HG02852 (cell line): ENCODE results near the gene ARHGAP29.

Experiments
- ATAC-seq: cut with Tn5 transposase; IDR thresholded peaks from one replicate; pipeline ENCODE4 v1.9.1; 2021; ENCODE audit warnings: mild to moderate bottlenecking, moderate library complexity; ENCODE audit not compliant: unreplicated experiment

Gene ARHGAP29

DNA sequence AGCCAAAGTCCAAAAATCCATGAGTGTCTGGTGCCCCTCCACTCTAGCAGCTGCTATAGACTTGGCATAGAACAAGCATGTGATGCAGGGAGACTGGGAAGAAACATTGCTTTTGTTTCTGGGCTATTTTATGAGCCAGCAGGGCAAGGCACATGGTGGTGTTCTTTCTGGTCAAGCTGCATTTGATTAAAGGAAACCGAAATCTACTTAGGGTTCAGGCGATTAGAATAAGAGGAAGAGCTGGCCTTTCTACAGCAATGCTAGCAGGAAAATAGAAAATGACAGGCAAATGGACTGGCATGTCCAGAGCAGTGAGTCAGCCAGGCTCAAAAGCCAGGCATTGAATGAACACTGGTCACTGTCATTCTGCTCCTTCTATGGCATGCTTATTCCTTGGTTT lies 28.5 kb upstream of the ARHGAP29 start:
- no peak for ATAC-seq

GRCh38 chr1:94265011-94265422 lies 27.6 kb upstream of the ARHGAP29 start:
- ATAC-seq, result no peak

GRCh38 chr1:94260635-94261387 lies 23.4 kb upstream of the ARHGAP29 start:
- no peak for ATAC-seq

DNA sequence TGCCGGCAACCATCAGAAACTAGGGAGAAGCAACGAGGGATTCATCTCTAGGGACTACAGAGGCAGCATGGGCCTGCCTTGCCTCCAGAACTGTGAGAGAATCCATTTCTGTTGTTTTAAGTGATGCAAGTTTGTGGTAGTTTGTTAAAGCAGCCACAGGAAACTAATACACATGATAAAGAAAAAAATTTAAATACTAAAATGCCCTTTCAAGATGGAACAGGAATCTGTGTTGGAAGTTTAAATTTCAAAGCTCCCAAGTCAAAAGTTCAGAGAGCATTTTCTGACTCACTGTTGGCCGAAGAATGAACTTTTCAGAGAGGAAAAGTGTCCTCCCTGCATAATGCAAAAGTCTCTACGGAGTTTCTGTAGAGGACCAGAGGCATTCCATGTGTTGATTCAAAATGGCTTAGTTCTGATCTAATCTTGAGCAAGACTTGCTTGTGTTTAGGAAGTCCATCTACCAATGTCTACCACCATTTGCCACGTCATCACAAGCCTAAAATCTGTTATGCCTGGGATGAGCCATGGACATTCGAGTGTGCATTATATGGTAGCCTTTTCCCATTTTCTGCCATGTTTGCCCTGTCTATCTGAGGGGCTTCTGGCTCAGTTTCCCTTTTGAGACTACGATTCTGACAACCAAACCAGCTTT lies 22.4 kb upstream of the ARHGAP29 start:
- ATAC-seq, result no peak

- ATAC-seq, result no peak
Measured at GRCh38 chr1:94258873-94259331, 21.5 kb upstream of the ARHGAP29 start.

DNA sequence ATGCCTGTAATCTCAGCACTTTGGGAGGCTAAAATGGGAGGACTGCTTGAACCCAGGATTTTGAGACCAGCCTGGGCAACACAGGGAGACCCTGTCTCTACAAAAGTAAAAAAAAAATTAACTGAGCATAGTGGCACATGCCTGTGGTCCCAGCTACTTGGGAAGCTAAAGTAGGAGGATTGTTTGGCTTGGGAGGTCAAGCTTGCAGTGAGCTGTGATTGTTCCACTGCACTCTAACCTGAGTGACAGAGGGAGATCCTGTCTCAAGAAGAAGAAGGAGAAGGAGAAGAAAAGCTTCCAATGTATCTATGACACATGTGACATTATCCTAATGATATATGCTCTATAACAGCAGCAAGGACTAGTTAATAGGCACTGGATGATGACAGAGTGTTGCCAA lies 20.1 kb upstream of the ARHGAP29 start:
- no peak for ATAC-seq

DNA sequence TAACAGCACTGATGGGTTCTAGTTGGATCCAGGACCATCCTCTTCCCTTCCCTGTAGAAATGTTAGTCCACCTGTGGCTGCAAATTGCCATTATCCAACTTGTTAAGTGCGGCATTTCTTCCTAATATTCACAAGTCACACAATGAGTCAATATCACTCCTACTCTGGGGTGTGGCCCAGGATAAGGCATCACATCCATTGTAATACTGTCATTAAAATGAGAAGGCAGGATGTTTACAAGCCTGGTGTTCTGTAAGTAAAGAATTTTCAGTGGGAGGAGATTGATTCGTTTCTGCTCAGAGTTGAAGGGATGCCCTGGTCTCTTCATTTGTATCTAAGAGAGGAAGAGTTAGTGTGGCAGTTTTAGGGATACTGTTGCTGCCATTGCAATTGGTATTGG lies 18.1 kb upstream of the ARHGAP29 start:
- ATAC-seq, result no peak

DNA sequence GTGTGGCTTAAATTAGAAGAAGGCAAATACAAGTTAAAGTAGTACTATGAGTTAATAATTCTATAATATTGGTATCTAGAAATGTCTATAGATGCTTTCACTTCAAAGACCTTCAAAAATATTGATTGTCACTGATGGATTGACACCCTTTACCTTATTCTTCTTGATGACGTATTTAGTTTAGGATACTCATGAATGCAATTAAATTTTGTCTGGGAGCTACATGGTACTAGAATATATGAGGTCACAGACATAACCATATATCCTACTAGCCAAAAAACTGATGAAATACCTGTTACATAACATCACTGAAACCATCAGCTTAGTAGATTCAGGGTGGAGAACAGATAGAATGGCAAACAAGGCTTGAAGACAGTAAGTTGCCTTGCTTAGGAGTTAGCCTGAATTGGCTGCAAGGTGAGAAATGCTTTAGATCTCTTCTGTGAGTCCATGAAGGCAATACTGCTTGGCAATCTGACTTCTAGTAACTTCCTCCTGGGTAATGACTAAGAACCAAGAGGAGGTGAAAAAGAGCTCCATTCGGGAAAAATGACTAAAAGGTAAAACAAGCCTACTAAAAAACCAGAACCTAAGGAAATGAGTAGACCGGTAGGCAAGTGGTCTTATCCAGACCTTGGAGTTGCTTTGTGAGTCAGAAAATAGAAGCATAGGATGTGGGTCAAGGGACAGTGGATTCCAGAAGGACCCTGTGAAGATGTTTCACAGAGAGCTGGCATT lies 16.9 kb upstream of the ARHGAP29 start:
- no peak for ATAC-seq

DNA sequence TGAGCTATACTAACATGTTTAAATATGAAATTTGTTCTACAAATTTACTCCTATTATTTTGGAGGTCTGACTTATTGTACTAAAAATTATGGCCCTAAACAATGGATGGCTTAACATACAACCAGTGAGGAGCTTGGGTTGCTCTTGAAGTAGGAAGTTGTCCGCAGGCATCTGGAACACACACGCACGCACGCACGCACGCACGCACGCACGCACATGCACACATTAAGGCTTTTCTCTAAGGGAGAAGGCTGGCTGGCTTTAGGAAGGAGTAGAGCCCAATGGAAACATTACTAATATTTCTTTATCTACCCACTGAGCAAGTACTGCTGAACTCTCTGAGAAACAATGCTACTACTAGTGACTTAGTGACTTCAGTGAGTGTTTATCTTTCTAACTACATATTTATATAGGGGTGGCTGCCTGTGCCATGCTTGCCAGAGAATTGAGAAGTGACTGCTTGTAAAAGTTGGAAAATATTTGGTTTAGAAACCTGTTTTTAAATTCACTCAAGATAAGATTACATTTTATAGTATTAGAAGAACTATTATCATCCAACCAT lies 16.2 kb upstream of the ARHGAP29 start:
- ATAC-seq, result no peak

DNA sequence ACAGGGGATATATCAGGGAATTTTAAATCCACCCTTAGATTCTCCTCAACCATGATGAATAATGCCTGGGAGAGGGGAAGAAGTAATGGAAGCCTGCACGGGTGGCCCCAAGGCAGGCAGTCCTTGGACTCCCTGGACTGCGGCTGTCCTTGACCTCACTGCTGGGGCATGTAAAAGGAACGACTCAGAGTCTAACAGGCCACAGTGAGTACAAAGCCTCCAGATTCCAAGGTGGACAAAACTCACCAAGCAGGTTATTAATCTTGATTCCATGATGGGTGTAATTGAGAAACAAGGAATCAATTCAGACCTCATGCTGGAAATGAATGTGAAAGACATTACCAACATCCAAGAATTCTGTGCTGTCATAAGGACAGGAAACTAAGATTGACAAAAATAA lies 13.0 kb upstream of the ARHGAP29 start:
- ATAC-seq, result no peak

DNA sequence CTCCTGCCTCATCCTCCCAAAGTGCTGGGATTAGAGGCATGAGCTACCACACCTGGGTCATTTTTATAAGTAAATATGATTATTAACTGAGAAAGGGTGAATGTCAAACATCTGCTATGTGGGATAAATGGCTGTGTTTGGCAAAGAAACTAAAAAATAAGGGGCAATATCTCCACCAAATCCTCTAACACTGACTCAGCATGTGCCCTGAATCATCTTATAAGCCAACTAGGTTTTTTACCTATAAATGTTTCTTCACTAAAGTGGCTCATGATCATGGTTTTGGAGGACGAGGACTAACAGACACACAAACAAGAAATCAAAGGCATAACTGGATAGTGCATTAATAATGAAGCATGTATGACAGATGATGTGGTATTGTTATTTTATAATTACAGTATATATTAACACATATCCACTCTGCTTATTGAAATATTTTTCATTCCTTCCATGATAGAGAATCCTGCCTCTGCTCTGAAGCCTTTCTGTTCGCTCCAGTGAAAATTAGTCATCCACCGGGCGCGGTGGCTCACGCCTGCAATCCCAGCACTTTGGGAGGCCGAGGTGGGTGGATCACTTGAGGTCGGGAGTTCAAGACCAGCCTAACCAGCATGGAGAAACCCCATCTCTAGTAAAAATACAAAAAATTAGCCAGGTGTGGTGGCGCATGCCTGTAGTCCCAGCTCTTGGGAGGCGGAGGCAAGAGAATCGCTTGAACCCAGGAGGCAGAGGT lies 11.7 kb upstream of the ARHGAP29 start:
- ATAC-seq, result no peak

GRCh38 chr1:94247138-94248094 lies 10.0 kb upstream of the ARHGAP29 start:
- ATAC-seq, result peak; percentile 83

DNA sequence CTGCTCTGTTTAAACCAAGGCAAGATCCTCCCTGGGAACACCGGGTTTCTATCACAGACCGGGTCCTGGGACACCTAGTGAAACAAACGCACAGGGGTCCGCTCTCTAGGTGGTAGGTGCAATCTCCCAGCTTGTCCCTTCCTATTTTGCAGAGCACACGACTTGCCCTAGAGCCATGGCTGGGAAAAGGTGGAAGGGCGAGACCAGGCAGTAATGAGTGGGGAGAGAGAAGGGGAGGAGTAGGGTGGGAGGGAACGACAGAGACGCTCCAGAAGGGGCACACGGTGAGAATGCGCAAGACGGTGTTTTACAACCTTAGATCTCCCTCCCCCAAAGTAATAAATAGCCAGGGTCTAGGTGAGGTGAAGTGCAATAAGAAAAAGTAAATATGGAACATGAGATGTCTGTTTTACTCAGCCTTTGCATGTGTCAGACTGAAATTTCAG lies 9.3 kb upstream of the ARHGAP29 start:
- ATAC-seq, result no peak

GRCh38 chr1:94245747-94246438 lies 8.5 kb upstream of the ARHGAP29 start:
- ATAC-seq, result no peak

DNA sequence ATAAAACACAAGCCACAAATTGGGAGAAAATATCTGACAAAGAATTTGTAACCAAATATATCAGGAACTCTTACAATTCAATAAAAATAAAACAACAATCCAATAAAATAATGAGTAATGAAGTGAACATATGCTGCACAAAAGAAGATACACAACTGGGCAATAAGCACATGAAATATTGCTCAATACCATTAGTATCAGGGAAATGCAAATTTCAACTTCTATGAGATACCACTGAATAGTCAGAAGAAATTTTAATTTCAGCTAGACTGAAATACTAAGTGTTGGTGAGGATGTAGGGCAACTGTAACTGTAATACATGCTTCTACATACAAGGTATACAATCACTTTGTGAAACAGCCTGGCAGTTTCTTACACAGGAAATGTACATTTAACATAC lies 7.4 kb upstream of the ARHGAP29 start:
- no peak for ATAC-seq

DNA sequence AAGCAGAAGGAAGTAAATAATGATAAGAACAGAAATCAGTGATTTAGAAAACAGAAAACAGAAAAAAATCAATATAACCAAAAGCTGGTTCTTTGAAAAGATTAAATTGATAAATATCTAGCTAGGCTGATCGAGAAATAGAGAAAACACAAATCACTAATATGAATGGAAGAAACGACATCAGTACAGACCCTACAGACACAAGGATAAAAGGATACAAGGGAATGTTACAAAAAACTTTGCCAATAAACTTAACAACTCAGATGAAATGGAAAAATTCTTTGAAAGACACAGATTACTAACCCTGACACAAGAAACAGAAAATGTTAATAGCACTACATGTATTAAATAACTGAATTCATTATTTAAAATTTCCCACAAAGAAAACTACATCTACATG lies 6.3 kb upstream of the ARHGAP29 start:
- no peak for ATAC-seq

DNA sequence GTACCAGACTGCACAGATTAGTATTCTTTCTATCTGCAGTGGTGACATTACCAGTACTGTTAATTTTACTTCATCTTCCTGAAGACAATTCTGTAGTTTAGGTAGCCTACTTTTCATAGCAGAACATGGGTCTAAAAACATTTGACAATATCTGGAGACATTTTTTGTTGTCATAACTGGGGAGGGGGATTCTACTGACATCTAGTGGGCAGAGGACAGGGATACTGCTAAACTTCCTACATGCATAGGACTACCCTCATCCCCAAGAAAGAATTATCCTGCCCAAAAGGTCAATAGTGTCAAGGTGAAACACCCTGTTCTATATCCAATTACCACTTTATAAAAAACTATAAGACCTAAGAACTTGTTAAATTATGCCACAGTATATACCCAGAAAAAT lies 3.4 kb upstream of the ARHGAP29 start:
- ATAC-seq, result no peak

DNA sequence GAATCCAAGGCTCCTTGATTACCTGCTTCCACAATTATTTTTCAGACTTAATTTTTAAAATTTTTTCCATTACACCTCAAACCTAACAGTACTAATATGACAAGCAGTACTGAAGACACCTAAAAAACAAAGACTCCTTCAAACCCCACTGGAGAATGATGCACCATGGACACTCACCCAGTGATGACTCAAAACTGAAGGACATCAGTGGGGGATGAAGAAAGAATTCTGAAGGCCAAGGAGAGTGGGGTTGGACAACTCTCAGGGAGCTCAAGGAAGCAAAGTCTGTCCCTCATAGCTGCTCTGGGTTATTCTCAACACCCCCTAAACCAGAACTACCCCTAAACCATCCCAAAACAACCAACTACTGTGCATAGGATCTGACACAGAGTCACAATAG lies 2.4 kb upstream of the ARHGAP29 start:
- ATAC-seq, result no peak

DNA sequence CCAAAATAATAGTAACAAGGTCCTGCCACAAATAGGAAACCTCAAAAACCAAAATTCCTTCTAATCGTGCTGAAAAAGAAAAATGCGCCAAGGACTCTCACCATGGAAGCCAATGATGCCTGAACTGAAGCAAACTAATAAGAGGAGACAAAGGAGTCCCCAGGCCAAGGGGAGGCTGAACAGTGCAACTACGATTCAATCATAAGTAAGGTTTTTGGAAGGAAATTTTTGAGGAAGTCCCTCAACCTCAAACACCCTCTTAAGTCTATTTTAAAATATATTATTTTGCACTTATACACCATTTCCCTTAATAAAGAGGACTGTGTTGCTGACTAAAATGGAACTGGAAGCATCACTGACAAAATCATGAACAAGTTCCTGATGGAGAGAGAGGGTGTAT lies 1.7 kb upstream of the ARHGAP29 start:
- ATAC-seq, result no peak
